ENCODE data around the gene RPL26. TPM values are rescaled to one million over a fixed set of nuclear protein-coding genes. Genes with fewer than 3 reads are reported as not detected.
A peak's percentile ranks its signal among the peaks of the same experiment; 100 is the strongest.

RPL26 gene
- total RNA-seq, 2 donors from 2014 or later = 1,739 to 2,129 TPM

DNA sequence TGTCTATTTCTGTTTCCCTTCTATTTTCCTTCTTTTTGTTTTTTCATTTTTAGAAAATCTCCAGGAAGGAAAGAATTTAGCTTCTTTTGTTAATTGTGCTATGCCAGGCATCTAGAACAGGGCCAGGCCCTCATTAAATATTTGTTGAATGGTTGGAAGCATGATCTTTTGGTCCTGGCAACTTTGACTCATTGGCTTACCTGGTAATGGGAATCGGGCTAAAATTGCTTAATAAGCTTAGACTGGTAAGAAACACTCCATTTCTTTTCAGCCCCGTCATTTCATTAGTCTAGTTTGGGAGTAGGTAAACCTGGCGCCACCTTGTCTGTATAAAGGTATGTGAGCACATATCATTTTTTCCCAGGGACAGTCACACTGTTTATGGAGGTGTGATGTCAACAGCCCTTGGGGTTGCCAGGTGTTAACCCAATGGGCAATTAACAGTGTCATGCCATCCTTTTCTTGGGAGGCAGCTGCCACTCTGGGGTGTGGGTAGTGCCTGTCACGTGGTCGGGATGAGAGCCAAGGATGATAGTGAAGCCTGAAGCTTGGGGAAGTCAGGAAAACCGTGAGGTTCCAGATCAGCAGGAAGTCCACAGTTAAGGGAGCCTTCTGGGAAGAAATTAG is 43.2 kb upstream of the RPL26 start:
- Histone ChIP-seq H3K9ac (ENCODE audit: extremely low read depth, low read length, poor library complexity, severe bottlenecking) (no peak overlapping the region), H3K4me3 (ENCODE audit: low read length) (no peak overlapping the region), H3K27me3 (ENCODE audit: control insufficient read depth, insufficient read depth, low read length, poor library complexity, severe bottlenecking) (no peaks in the 10 kb centered on the region), H3K4me1 (ENCODE audit: control insufficient read depth, insufficient read depth, low read length) (no peaks in the 10 kb centered on the region), H3K27ac (ENCODE audit: low read depth, low read length) (no peak overlapping the region), H3K36me3 (ENCODE audit: control insufficient read depth, insufficient read depth, low read length) (no peaks in the 10 kb centered on the region), H3K9me3 (ENCODE audit: control insufficient read depth, low read length) (no peaks in the 10 kb centered on the region)
- TF ChIP-seq, protein P1, sequence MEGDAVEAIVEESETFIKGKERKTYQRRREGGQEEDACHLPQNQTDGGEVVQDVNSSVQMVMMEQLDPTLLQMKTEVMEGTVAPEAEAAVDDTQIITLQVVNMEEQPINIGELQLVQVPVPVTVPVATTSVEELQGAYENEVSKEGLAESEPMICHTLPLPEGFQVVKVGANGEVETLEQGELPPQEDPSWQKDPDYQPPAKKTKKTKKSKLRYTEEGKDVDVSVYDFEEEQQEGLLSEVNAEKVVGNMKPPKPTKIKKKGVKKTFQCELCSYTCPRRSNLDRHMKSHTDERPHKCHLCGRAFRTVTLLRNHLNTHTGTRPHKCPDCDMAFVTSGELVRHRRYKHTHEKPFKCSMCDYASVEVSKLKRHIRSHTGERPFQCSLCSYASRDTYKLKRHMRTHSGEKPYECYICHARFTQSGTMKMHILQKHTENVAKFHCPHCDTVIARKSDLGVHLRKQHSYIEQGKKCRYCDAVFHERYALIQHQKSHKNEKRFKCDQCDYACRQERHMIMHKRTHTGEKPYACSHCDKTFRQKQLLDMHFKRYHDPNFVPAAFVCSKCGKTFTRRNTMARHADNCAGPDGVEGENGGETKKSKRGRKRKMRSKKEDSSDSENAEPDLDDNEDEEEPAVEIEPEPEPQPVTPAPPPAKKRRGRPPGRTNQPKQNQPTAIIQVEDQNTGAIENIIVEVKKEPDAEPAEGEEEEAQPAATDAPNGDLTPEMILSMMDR (conservative IDR thresholded peaks at IDR 0.05) = no peak
- H3K36me3 Mint-ChIP-seq (ENCODE audit: low read depth) = no peaks in the 10 kb centered on the region
- peaks cover 6% of the 10 kb centered on the region for H3K4me1 Mint-ChIP-seq
- 82 to 97% methylated on average over 3 to 6 of the region's 6 CpGs for WGBS, 2 experiments (ENCODE audit: insufficient coverage in 1 of 2, insufficient read length in 1 of 2)
- peak; percentile 26 for DNase-seq
- no peaks in the 10 kb centered on the region for H3K9me3 Mint-ChIP-seq
- H3K27ac Mint-ChIP-seq = no peak overlapping the region
- peaks cover 3% of the 10 kb centered on the region for H3K27me3 Mint-ChIP-seq (ENCODE audit: insufficient read depth)
- H3K4me3 Mint-ChIP-seq = no peak overlapping the region

DNA sequence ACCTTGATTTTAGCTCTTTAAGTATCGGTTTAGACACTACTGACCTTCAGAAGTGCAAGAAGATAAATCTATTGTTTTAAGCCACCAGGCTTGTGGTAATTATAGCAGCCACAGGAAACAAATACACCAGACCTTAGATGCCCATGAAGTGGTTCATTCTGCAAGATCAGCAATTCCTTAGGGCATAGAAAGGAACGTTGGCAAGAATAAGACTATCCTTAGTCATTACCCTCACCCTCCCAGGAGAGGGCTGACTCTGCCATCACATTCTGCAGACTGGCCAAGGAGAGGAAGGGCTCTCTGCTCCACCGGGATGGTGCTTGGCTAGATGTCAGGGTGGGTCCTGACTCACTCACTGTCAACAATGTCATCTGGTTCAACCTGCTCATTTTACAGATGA is 38.6 kb upstream of the RPL26 start:
- TF ChIP-seq, protein P1 (conservative IDR thresholded peaks at IDR 0.05) = no peak
- Histone ChIP-seq H3K27me3 (ENCODE audit: control insufficient read depth, insufficient read depth, low read length, poor library complexity, severe bottlenecking) (peaks cover 18% of the 10 kb centered on the region), H3K4me3 (ENCODE audit: low read length) (no peak overlapping the region), H3K9ac (ENCODE audit: extremely low read depth, low read length, poor library complexity, severe bottlenecking) (no peak overlapping the region), H3K36me3 (ENCODE audit: control insufficient read depth, insufficient read depth, low read length) (no peaks in the 10 kb centered on the region), H3K27ac (ENCODE audit: low read depth, low read length) (no peak overlapping the region), H3K4me1 (ENCODE audit: control insufficient read depth, insufficient read depth, low read length) (no peaks in the 10 kb centered on the region), H3K9me3 (ENCODE audit: control insufficient read depth, low read length) (no peaks in the 10 kb centered on the region)
- Mint-ChIP-seq H3K27ac (no peak overlapping the region), H3K27me3 (ENCODE audit: insufficient read depth) (peaks cover 16% of the 10 kb centered on the region), H3K9me3 (no peaks in the 10 kb centered on the region), H3K36me3 (ENCODE audit: low read depth) (no peaks in the 10 kb centered on the region), H3K4me3 (no peak overlapping the region), H3K4me1 (no peaks in the 10 kb centered on the region)
- peak; percentile 41 for DNase-seq
- 83 to 100% methylated on average over 2 to 3 of the region's 3 CpGs for WGBS, 2 experiments (ENCODE audit: insufficient coverage in 1 of 2, insufficient read length in 1 of 2)

DNA sequence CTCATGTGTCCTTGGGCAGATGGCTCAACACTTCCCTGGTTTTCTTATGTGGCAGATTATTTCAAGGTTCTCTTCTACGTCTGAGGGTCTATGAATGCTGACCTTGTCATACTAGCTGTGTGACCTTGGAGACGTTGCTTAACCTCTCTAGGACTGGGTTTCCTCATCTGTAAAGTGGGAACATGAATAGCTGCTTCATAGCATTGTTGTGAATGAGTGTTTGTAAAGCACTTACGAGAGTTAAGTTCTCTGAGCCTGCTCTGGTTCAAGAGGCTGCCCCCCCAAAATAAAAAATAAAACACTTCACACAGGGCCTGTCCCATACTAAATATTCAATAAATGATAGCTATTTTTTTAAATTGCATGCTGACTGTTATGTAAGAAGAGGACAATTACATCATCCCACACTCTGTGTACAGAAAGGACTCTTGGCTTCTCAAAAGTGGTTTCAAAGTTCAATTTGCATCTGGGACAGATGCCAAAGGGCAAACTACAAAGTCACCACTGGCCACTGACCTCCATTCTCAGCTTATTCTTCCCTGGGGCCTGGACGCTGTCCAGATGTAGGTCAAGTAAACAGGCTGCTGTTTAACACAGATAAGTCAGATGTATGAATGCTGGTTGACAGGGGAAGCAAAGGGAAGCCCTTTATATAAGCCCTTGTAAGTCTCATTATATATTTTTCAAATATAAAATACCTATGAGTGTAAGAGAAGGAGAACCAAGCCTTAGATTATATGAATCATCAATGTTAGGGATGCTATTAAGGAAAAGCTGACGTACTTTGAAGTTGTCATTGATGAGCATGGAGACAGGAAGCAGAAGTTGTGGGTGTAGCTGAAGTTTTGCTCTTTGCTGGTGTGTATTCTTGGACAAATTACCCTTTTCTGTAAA is 37.3 kb upstream of the RPL26 start:
- H3K9me3 ChIP-seq (ENCODE audit: control insufficient read depth, low read length) = no peaks in the 10 kb centered on the region
- peak; percentile 17 for DNase-seq
- 77 to 89% methylated on average over 3 to 5 of the region's 5 CpGs for WGBS, 2 experiments (ENCODE audit: insufficient coverage in 1 of 2, insufficient read length in 1 of 2)
- TF ChIP-seq, protein P1 (conservative IDR thresholded peaks at IDR 0.05) = no peak
- H3K27ac ChIP-seq (ENCODE audit: low read depth, low read length) = no peak overlapping the region
- no peaks in the 10 kb centered on the region for H3K9me3 Mint-ChIP-seq
- no peak overlapping the region for H3K4me3 Mint-ChIP-seq
- H3K27ac Mint-ChIP-seq = no peak overlapping the region
- no peaks in the 10 kb centered on the region for H3K36me3 Mint-ChIP-seq (ENCODE audit: low read depth)
- no peak overlapping the region for H3K4me3 ChIP-seq (ENCODE audit: low read length)
- H3K4me1 ChIP-seq (ENCODE audit: control insufficient read depth, insufficient read depth, low read length) = no peaks in the 10 kb centered on the region
- H3K9ac ChIP-seq (ENCODE audit: extremely low read depth, low read length, poor library complexity, severe bottlenecking) = no peak overlapping the region
- H3K27me3 Mint-ChIP-seq (ENCODE audit: insufficient read depth) = peaks cover 20% of the 10 kb centered on the region
- H3K4me1 Mint-ChIP-seq = no peaks in the 10 kb centered on the region
- no peaks in the 10 kb centered on the region for H3K36me3 ChIP-seq (ENCODE audit: control insufficient read depth, insufficient read depth, low read length)
- H3K27me3 ChIP-seq (ENCODE audit: control insufficient read depth, insufficient read depth, low read length, poor library complexity, severe bottlenecking) = peaks cover 29% of the 10 kb centered on the region

Measured in endodermal cell (in vitro differentiated cells).